Natural killer cell (primary cell): ENCODE measurements around the gene YBX2. TPM values are rescaled to one million over a fixed set of nuclear protein-coding genes. Genes with fewer than 3 reads are reported as not detected.
A peak's percentile ranks its signal among the peaks of the same experiment; 100 is the strongest.

ENCODE experiments used
- ATAC-seq, 3 donors: fragments of 150-1000 bp in 2 of 3; fragments of 200-7000 bp in 1 of 3; cut with Tn5 transposase; 1 replicate in 1 of 3; 2 replicates in 2 of 3; pipeline ENCODE4 v1.10.0; 2021; ENCODE audit warnings: mild to moderate bottlenecking in 2 of 3, moderate library complexity in 2 of 3
- DNase-seq, 2 donors: peaks; one replicate each; pipeline versions ENCODE4 v3.0.0 to v3.0.0-alpha.2; 2013 to 2021; ENCODE audit warnings: mixed read lengths in 1 of 2
- H3K27ac ChIP-seq: one replicate; pipeline ENCODE4 v1.5.1; 2013; ENCODE audit warnings: mild to moderate bottlenecking, low read length
- H3K27me3 ChIP-seq: one replicate; pipeline ENCODE4 v1.6.1; 2013; ENCODE audit warnings: low read length; ENCODE audit not compliant: control insufficient read depth, insufficient read depth
- H3K36me3 ChIP-seq: one replicate; pipeline ENCODE4 v1.6.1; 2013; ENCODE audit warnings: low read length; ENCODE audit not compliant: control insufficient read depth, insufficient read depth
- H3K4me1 ChIP-seq: one replicate; pipeline ENCODE4 v1.6.1; 2013; ENCODE audit warnings: low read length; ENCODE audit not compliant: control insufficient read depth, insufficient read depth
- H3K4me3 ChIP-seq: one replicate; pipeline ENCODE4 v1.5.1; 2013; ENCODE audit warnings: low read length
- H3K9me3 ChIP-seq: one replicate; pipeline ENCODE4 v1.6.1; 2013; ENCODE audit warnings: low read length; ENCODE audit not compliant: control insufficient read depth, insufficient read depth
- H3K27ac Mint-ChIP-seq, 2 donors: one replicate each; pipeline ENCODE4 v1.8.0; 2022; ENCODE audit warnings: mild to moderate bottlenecking in 2 of 2, mixed read lengths in 2 of 2, moderate library complexity in 1 of 2
- H3K27me3 Mint-ChIP-seq, 2 donors: one replicate each; pipeline ENCODE4 v1.8.0; 2022; ENCODE audit warnings: low read depth in 2 of 2, mixed read lengths in 2 of 2
- H3K36me3 Mint-ChIP-seq: one replicate; pipeline ENCODE4 v1.8.0; 2022; ENCODE audit warnings: mixed read lengths
- H3K4me1 Mint-ChIP-seq, 2 donors: one replicate each; pipeline ENCODE4 v1.8.0; 2022; ENCODE audit warnings: mixed read lengths in 2 of 2
- H3K4me3 Mint-ChIP-seq: one replicate; pipeline ENCODE4 v1.8.0; 2022; ENCODE audit warnings: mild to moderate bottlenecking, moderate library complexity, mixed read lengths
- H3K9me3 Mint-ChIP-seq, 2 donors: one replicate each; pipeline ENCODE4 v1.8.0; 2022; ENCODE audit warnings: mixed read lengths in 2 of 2
- WGBS: methylation state at CpG from one replicate; pipeline ENCODE4 v1.1.7; 2013; ENCODE audit warnings: missing lambda C conversion rate; ENCODE audit not compliant: insufficient coverage; 5-methylcytosine and 5-hydroxymethylcytosine counted together
- intact Hi-C: fragments of 100-400 bp; cut with micrococcal nuclease; formaldehyde crosslinking; loops from one replicate; pipeline ENCODE4 v1.14.2; 2022
- total RNA-seq, 4 donors: library from RNA; stranded (reverse); fragments of 120-200 nt in 1 of 4; gene quantifications; one replicate each; pipeline versions ENCODE4 v1.2.3 to v1.2.4, GENCODE V29; 2013 to 2022
- TF ChIP-seq, protein P1 (sequence below): fragments of 200-600 bp; IDR thresholded peaks from one replicate; pipeline ENCODE4 v1.8.0; 2022; ENCODE audit warnings: antibody characterized with exemption

YBX2 gene
- total RNA-seq, 3 donors from 2014 or later (not counting 1 experiment from before 2014, with no cell fraction given) = 0.05 TPM; not detected in 2

DNA sequence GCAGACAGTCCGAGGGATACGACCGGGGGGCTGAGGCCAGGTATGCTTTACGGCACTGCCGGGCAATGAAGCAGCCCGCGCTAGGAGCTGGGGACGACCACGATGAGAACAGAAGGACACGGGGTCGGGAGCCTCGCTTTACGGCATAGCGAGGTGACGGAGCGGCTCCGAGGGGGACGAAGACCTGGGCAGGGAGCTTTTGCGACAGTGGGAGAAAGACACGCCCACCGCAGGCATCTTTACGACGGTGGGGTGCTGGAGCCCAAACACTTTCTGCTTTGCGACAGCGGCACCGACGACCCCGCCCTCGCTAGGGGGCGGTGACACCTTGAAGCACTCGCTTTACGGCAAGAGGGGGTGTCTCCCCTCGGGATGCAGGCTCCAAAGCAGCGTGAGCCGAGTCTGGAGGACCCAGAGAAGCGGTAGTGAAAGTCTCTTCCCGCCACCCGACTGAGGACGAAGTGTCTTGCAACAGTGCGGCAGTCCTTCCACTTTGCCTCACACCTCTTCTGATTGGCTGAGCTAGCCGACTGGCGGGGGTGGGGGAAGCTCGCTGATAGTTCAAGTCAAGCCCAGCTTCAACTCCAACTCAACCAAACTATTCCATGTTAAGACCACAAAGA, 35.0 kb upstream of the YBX2 start:
- intact Hi-C loops = loop anchor here (1.0 to 2.0 kb wide), 3 partner anchors 15 to 49 kb away; partner anchors contain the start of genes EIF5A, GPS2 and SLC2A4
- TF ChIP-seq, protein P1, sequence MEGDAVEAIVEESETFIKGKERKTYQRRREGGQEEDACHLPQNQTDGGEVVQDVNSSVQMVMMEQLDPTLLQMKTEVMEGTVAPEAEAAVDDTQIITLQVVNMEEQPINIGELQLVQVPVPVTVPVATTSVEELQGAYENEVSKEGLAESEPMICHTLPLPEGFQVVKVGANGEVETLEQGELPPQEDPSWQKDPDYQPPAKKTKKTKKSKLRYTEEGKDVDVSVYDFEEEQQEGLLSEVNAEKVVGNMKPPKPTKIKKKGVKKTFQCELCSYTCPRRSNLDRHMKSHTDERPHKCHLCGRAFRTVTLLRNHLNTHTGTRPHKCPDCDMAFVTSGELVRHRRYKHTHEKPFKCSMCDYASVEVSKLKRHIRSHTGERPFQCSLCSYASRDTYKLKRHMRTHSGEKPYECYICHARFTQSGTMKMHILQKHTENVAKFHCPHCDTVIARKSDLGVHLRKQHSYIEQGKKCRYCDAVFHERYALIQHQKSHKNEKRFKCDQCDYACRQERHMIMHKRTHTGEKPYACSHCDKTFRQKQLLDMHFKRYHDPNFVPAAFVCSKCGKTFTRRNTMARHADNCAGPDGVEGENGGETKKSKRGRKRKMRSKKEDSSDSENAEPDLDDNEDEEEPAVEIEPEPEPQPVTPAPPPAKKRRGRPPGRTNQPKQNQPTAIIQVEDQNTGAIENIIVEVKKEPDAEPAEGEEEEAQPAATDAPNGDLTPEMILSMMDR = no peak
- peak overlapping the region; percentile 96 for H3K4me3 Mint-ChIP-seq

GRCh38 chr17:7328840-7329373, 34.5 kb upstream of the YBX2 start, which contains the start of gene NEURL4:
NEURL4 (minus strand) TSS chr17:7329335; CDS start chr17:7329312, 23 bp downstream.
- Histone ChIP-seq H3K4me3 (peak within 1 kb of the TSS; percentile 90), H3K27me3 (no peaks in the 10 kb centered on the region), H3K36me3 (peaks cover 6% of the 10 kb centered on the region), H3K27ac (peak within 1 kb of the TSS; percentile 91), H3K4me1 (peaks cover 34% of the 10 kb centered on the region), H3K9me3 (no peaks in the 10 kb centered on the region)
- DNase-seq = peak in 1 of 2 donors; percentile 62
- intact Hi-C loops = loop anchor here (1.0 to 2.0 kb wide), 3 partner anchors 14 to 48 kb away; partner anchors contain the start of genes EIF5A, GPS2 and SLC2A4
- Mint-ChIP-seq H3K9me3 (no peaks in the 10 kb centered on the region), H3K4me1 (peaks cover 21 to 44% of the 10 kb centered on the region in 2 donors), H3K36me3 (no peaks in the 10 kb centered on the region), H3K27ac (peak within 1 kb of the TSS; percentile 89 to 97), H3K4me3 (peak within 1 kb of the TSS; percentile 96), H3K27me3 (no peaks in the 10 kb centered on the region)
- TF ChIP-seq, protein P1 = no peak
- peak; percentile 3 to 10 (median 9) for ATAC-seq
- WGBS = under 1% methylated on average over 49 of the region's 50 CpGs

More for the DNA sequence above, 35.0 kb upstream of the YBX2 start:
- H3K27me3 Mint-ChIP-seq = no peaks in the 10 kb centered on the region
- peaks cover 4% of the 10 kb centered on the region for H3K36me3 ChIP-seq
- peak overlapping the region; percentile 91 for H3K27ac ChIP-seq
- DNase-seq = peak; percentile 91 to 99
- WGBS = under 1% methylated on average over 43 of the region's 43 CpGs
- ATAC-seq = peak; percentile 73 to 90 (median 76)
- peak overlapping the region; percentile 89 to 97 for H3K27ac Mint-ChIP-seq
- peaks cover 21 to 40% of the 10 kb centered on the region in 2 donors for H3K4me1 Mint-ChIP-seq
- no peaks in the 10 kb centered on the region for H3K36me3 Mint-ChIP-seq
- H3K4me3 ChIP-seq = peak overlapping the region; percentile 90
- peaks cover 30% of the 10 kb centered on the region for H3K4me1 ChIP-seq
- H3K9me3 Mint-ChIP-seq = no peaks in the 10 kb centered on the region
- H3K9me3 ChIP-seq = no peaks in the 10 kb centered on the region
- no peaks in the 10 kb centered on the region for H3K27me3 ChIP-seq

- no peak overlapping the region for H3K4me3 ChIP-seq
- H3K36me3 Mint-ChIP-seq = no peaks in the 10 kb centered on the region
- H3K9me3 Mint-ChIP-seq = no peaks in the 10 kb centered on the region
- H3K27ac ChIP-seq = no peak overlapping the region
- peak overlapping the region; percentile 89 to 97 for H3K27ac Mint-ChIP-seq
- H3K9me3 ChIP-seq = no peaks in the 10 kb centered on the region
- H3K4me3 Mint-ChIP-seq = peak overlapping the region; percentile 55
- no peaks in the 10 kb centered on the region for H3K27me3 ChIP-seq
- 100% methylated on average over 1 of the region's 1 CpG for WGBS
- peaks cover 15% of the 10 kb centered on the region for H3K36me3 ChIP-seq
- DNase-seq (no peak), ATAC-seq (no peak)
- TF ChIP-seq, protein P1 = no peak
- intact Hi-C loops = loop anchor here (2.0 kb wide), 2 partner anchors 13 to 47 kb away; partner anchors contain the start of genes GPS2 and SLC2A4
- no peaks in the 10 kb centered on the region for H3K27me3 Mint-ChIP-seq
- peaks cover 35% of the 10 kb centered on the region for H3K4me1 ChIP-seq
- peaks cover 21 to 40% of the 10 kb centered on the region in 2 donors for H3K4me1 Mint-ChIP-seq
These were observed 33.6 kb upstream of the YBX2 start for GRCh38 chr17:7328009-7328408.
